Fibroblast of lung (primary cell): ENCODE measurements around the gene VAV1.

Source experiments
- CTCF ChIP-seq, 2 donors: IDR thresholded peaks in 1 of 2; conservative IDR thresholded peaks in 1 of 2; 1 replicate in 1 of 2; 2 replicates in 1 of 2; pipeline ENCODE4 v1.5.1; 2011 to 2012; ENCODE audit warnings: low read length in 2 of 2, control low read depth in 1 of 2, inconsistent platforms in 1 of 2, low read depth in 1 of 2, mild to moderate bottlenecking in 1 of 2
- EZH2 ChIP-seq: IDR thresholded peaks from 2 replicates; pipeline ENCODE4 v1.5.1; 2012; ENCODE audit warnings: low read length, control low read depth, mild to moderate bottlenecking; ENCODE audit errors: missing control alignments

- no peak for TF ChIP-seq CTCF (conservative IDR thresholded peaks at IDR 0.05 in 1 of 2, IDR thresholded peaks at IDR 0.05 in 1 of 2; ENCODE audit: low read depth in 1 of 2, low read length in 2 of 2)
- TF ChIP-seq EZH2: no peak
Observed at GRCh38 chr19:6813659-6814058, 41.2 kb downstream of the VAV1 start.
